Measurements from ENCODE around the gene FGR. TPM values are rescaled to one million over a fixed set of nuclear protein-coding genes. Genes with fewer than 3 reads are reported as not detected.

The FGR gene
- polyA plus RNA-seq, 3 donors = 371 to 1,340 (median 571) TPM

- Histone ChIP-seq H3K27ac (ENCODE audit: low read depth in 1 of 2, low read length in 2 of 2) (no peak overlapping the region), H4K20me1 (ENCODE audit: insufficient read depth, low read length) (peaks cover 39% of the 10 kb centered on the region), H3K4me1 (ENCODE audit: control insufficient read depth in 1 of 2, insufficient read depth in 2 of 2, low read length in 2 of 2) (peaks cover 44 to 72% of the 10 kb centered on the region in 2 donors), H3K79me2 (ENCODE audit: insufficient read depth, low read length) (peaks cover 9% of the 10 kb centered on the region), H3K4me2 (replicated peaks; ENCODE audit: extremely low read depth, low read length, poor library complexity, severe bottlenecking) (no peak overlapping the region), H3K27me3 (ENCODE audit: control insufficient read depth in 2 of 2, insufficient read depth in 2 of 2, low read length in 2 of 2) (peaks cover 0 to 4% of the 10 kb centered on the region in 2 donors), H3K4me3 (replicated peaks in 1 of 3; ENCODE audit: low read depth in 2 of 3, low read length in 3 of 3) (no peak overlapping the region), H2AFZ (ENCODE audit: insufficient read depth, low read depth, low read length, poor library complexity, severe bottlenecking) (no peak overlapping the region), H3K9me3 (replicated peaks in 1 of 2; ENCODE audit: control insufficient read depth in 1 of 2, insufficient read depth in 1 of 2, low read length in 2 of 2) (no peaks in the 10 kb centered on the region), H3K9ac (ENCODE audit: insufficient read depth, low read length, poor library complexity, severe bottlenecking) (no peak overlapping the region), H3K36me3 (replicated peaks in 1 of 2; ENCODE audit: control insufficient read depth in 1 of 2, insufficient read depth in 2 of 2, low read length in 2 of 2) (peaks cover under 1 to 7% of the 10 kb centered on the region in 2 donors)
- peaks cover 5 to 22% (median 7%) of the 10 kb centered on the region in 3 donors for H3K27me3 Mint-ChIP-seq (ENCODE audit: low read depth in 3 of 3)
- H3K4me3 Mint-ChIP-seq = peak overlapping the region in 1 of 2 donors; percentile 56
- H3K9me3 Mint-ChIP-seq = no peaks in the 10 kb centered on the region
- 0% methylated on average over 5 of the region's 11 CpGs for WGBS (ENCODE audit: insufficient coverage)
- H3K4me1 Mint-ChIP-seq = peaks cover 33% of the 10 kb centered on the region
- H3K27ac Mint-ChIP-seq = peak overlapping the region in 4 of 7 donors; percentile 32 to 73 (median 56)
- intact Hi-C loops (cut with micrococcal nuclease) = loop anchor here (2.0 to 10.0 kb wide), 6 partner anchors 36 to 304 kb away; partner anchors contain the start of gene WASF2 (in 1 of the 2)
- DNase-seq = peak in 2 of 3 donors; percentile 50 to 64
- peak; percentile 93 for TF ChIP-seq CTCF (IDR thresholded peaks at IDR 0.05)
- H3K36me3 Mint-ChIP-seq = peaks cover 0 to 1% of the 10 kb centered on the region in 2 donors
These were observed 28.9 kb downstream of the FGR start for GRCh38 chr1:27605796-27606707.

GRCh38 chr1:27605300-27605766 lies 29.7 kb downstream of the FGR start:
- H4K20me1 ChIP-seq (ENCODE audit: insufficient read depth, low read length) = peaks cover 39% of the 10 kb centered on the region
- H3K4me3 ChIP-seq (replicated peaks in 1 of 3; ENCODE audit: low read depth in 2 of 3, low read length in 3 of 3) = no peak overlapping the region
- peak overlapping the region in 1 of 2 donors; percentile 56 for H3K4me3 Mint-ChIP-seq
- H3K36me3 ChIP-seq (replicated peaks in 1 of 2; ENCODE audit: control insufficient read depth in 1 of 2, insufficient read depth in 2 of 2, low read length in 2 of 2) = no peaks in the 10 kb centered on the region
- H3K27me3 Mint-ChIP-seq (ENCODE audit: low read depth in 3 of 3) = peaks cover 5 to 26% (median 7%) of the 10 kb centered on the region in 3 donors
- H3K4me1 ChIP-seq (ENCODE audit: control insufficient read depth in 1 of 2, insufficient read depth in 2 of 2, low read length in 2 of 2) = peaks cover 39 to 66% of the 10 kb centered on the region in 2 donors
- peaks cover 0 to 1% of the 10 kb centered on the region in 2 donors for H3K36me3 Mint-ChIP-seq
- peaks cover 0 to 4% of the 10 kb centered on the region in 2 donors for H3K27me3 ChIP-seq (ENCODE audit: control insufficient read depth in 2 of 2, insufficient read depth in 2 of 2, low read length in 2 of 2)
- TF ChIP-seq CTCF (IDR thresholded peaks at IDR 0.05) = no peak
- H3K9me3 ChIP-seq (replicated peaks in 1 of 2; ENCODE audit: control insufficient read depth in 1 of 2, insufficient read depth in 1 of 2, low read length in 2 of 2) = no peaks in the 10 kb centered on the region
- peaks cover 38% of the 10 kb centered on the region for H3K4me1 Mint-ChIP-seq
- H3K79me2 ChIP-seq (ENCODE audit: insufficient read depth, low read length) = peaks cover 9% of the 10 kb centered on the region
- intact Hi-C loops (cut with micrococcal nuclease) = loop anchor here (2.0 to 10.0 kb wide), 6 partner anchors 37 to 303 kb away; partner anchors contain the start of gene WASF2 (in 1 of the 2)
- no peak overlapping the region for H3K4me2 ChIP-seq (replicated peaks; ENCODE audit: extremely low read depth, low read length, poor library complexity, severe bottlenecking)
- H3K9ac ChIP-seq (ENCODE audit: insufficient read depth, low read length, poor library complexity, severe bottlenecking) = no peak overlapping the region
- no peak overlapping the region for H2AFZ ChIP-seq (ENCODE audit: insufficient read depth, low read depth, low read length, poor library complexity, severe bottlenecking)
- 89% methylated on average over 6 of the region's 7 CpGs for WGBS (ENCODE audit: insufficient coverage)
- H3K27ac Mint-ChIP-seq = peak overlapping the region in 2 of 7 donors; percentile 53 to 64
- no peak for DNase-seq
- H3K27ac ChIP-seq (ENCODE audit: low read depth in 1 of 2, low read length in 2 of 2) = no peak overlapping the region
- no peaks in the 10 kb centered on the region for H3K9me3 Mint-ChIP-seq

Measured in CD14-positive monocyte (primary cell).